H1 (cell line): ENCODE measurements around the gene C19orf73. TPM values are rescaled to one million over a fixed set of nuclear protein-coding genes. Genes with fewer than 3 reads are reported as not detected.

Source experiments
- ATF2 ChIP-seq: IDR thresholded peaks from 2 replicates; pipeline ENCODE4 v1.6.1; 2012; ENCODE audit warnings: low read length, inconsistent platforms
- CHD7 ChIP-seq: fragments of 300-600 bp; sonication (generic); IDR thresholded peaks from 2 replicates; pipeline ENCODE4 v1.7.1; 2012; ENCODE audit warnings: low read length, moderate library complexity, mild to moderate bottlenecking, inconsistent platforms; ENCODE audit not compliant: insufficient replicate concordance
- EP300 ChIP-seq, 2 experiments: IDR thresholded peaks; 1 replicate in 1 of 2; 2 replicates in 1 of 2; pipeline ENCODE4 v1.6.1; 2011 to 2012; ENCODE audit warnings: low read depth in 2 of 2, low read length in 2 of 2, mild to moderate bottlenecking in 2 of 2, borderline replicate concordance in 1 of 2, inconsistent platforms in 1 of 2, moderate library complexity in 1 of 2
- USF2 ChIP-seq: IDR thresholded peaks from 2 replicates; pipeline ENCODE4 v1.6.1; 2011; ENCODE audit warnings: low read length, improper control_type of control experiment
- polyA plus RNA-seq, 7 experiments: library from polyadenylated mRNA; depleted of rRNA in 3 of 7; stranded (reverse) in 5 of 7; unstranded in 2 of 7; fragments of >200 nt in 5 of 7; fragments of 200-250 nt in 2 of 7; gene quantifications; 1 replicate in 5 of 7; 2 replicates in 1 of 7; 4 replicates in 1 of 7; pipeline versions ENCODE4 v1.2.1 to v1.2.3, GENCODE V29; 2011 to 2013; ENCODE audit warnings: missing spikeins in 2 of 7, mixed read lengths in 2 of 7
- total RNA-seq: library from RNA; stranded (reverse); fragmentation: NEBNext Ultra II Directional; extraction: Animal tissue kit (Norgen Biotek cat#: 25700); gene quantifications from 2 replicates; pipeline ENCODE4 v1.2.1, GENCODE V29; 2021

C19orf73 gene
- total and polyA plus RNA-seq, 2 of the 8 experiments (the other 6 are each of a cell fraction or from before 2014, with no cell fraction given): 2.5 to 4.6 TPM

- TF ChIP-seq ATF2: no peak
- no peak for TF ChIP-seq EP300 (IDR thresholded peaks at IDR 0.05; ENCODE audit: borderline replicate concordance in 1 of 2, low read depth in 2 of 2, low read length in 2 of 2)
- no peak for TF ChIP-seq CHD7
- no peak for TF ChIP-seq USF2
These were observed 12.3 kb downstream of the C19orf73 start (continued) for GRCh38 chr19:49106648-49107135.
